HEK293 (cell line): ENCODE measurements around the gene MLH3.

Source experiments
- CTCF ChIA-PET: fragments of 350-600 bp; formaldehyde crosslinking; extraction: SDS; loops from one replicate; lab custom pipeline; 2021; ENCODE audit warnings: antibody characterized with exemption; lab: Yijun Ruan, JAX
- POLR2A ChIA-PET: fragments of 300-600 bp; formaldehyde crosslinking; extraction: SDS; loops from one replicate; lab custom pipeline; 2020; ENCODE audit warnings: antibody characterized with exemption, inconsistent platforms; lab: Yijun Ruan, JAX
- H3K27ac ChIP-seq: fragments of 200-500 bp; sonication (Bioruptor generic); 2 replicates; pipeline ENCODE4 v1.5.1; 2014; ENCODE audit warnings: low read depth, low read length, control low read depth, inconsistent platforms; ENCODE audit errors: extremely low read depth
- H3K36me3 ChIP-seq, 2 experiments: fragments of 200-500 bp in 1 of 2; sonication (Bioruptor generic) in 1 of 2; 1 replicate in 1 of 2; 2 replicates in 1 of 2; pipeline ENCODE4 v1.5.1; 2014 to 2017; ENCODE audit warnings: inconsistent platforms in 2 of 2, low read length in 2 of 2; ENCODE audit not compliant: control insufficient read depth in 2 of 2, insufficient read depth in 1 of 2
- H3K4me1 ChIP-seq: fragments of 200-500 bp; sonication (Bioruptor generic); 2 replicates; pipeline ENCODE4 v1.5.1; 2014; ENCODE audit warnings: mild to moderate bottlenecking, low read length, inconsistent platforms; ENCODE audit not compliant: control insufficient read depth, insufficient read depth
- H3K4me3 ChIP-seq: 2 replicates; pipeline ENCODE4 v1.5.1; 2011; ENCODE audit warnings: low read depth, mild to moderate bottlenecking, control low read depth, low read length, moderate library complexity
- H3K9me3 ChIP-seq: fragments of 200-500 bp; sonication (Bioruptor generic); 2 replicates; pipeline ENCODE4 v1.5.1; 2014; ENCODE audit warnings: low read depth, low read length, inconsistent platforms; ENCODE audit not compliant: control insufficient read depth, insufficient read depth
- HOXC10 ChIP-seq: sonication (generic); formaldehyde crosslinking; IDR thresholded peaks from 2 replicates; pipeline ENCODE4 v1.8.1; 2023; ENCODE audit warnings: mild to moderate bottlenecking, missing genetic modification reagents
- SCRT1 ChIP-seq: fragments of 450-650 bp; formaldehyde crosslinking; IDR thresholded peaks from 2 replicates; pipeline ENCODE4 v1.5.1; 2016; ENCODE audit warnings: missing biosample characterization, missing genetic modification characterization, borderline replicate concordance
- SCRT2 ChIP-seq: fragments of 450-650 bp; formaldehyde crosslinking; IDR thresholded peaks from 2 replicates; pipeline ENCODE4 v1.5.1; 2016; ENCODE audit warnings: missing biosample characterization, missing genetic modification characterization
- SP7 ChIP-seq: fragments of 450-650 bp; formaldehyde crosslinking; IDR thresholded peaks from 2 replicates; pipeline ENCODE4 v1.5.1; 2016; ENCODE audit warnings: missing biosample characterization, missing genetic modification characterization
- TRIM28 ChIP-seq: IDR thresholded peaks from 2 replicates; pipeline ENCODE4 v1.6.1; 2011; ENCODE audit warnings: low read length, control low read depth, borderline replicate concordance
- YY1 ChIP-seq: fragments of 450-650 bp; formaldehyde crosslinking; IDR thresholded peaks from 2 replicates; pipeline ENCODE4 v1.5.1; 2018; ENCODE audit warnings: missing biosample characterization, missing genetic modification characterization
- ZBTB20 ChIP-seq: fragments of 450-650 bp; formaldehyde crosslinking; IDR thresholded peaks from 2 replicates; pipeline ENCODE4 v1.5.1; 2016; ENCODE audit warnings: missing biosample characterization, missing genetic modification characterization
- ZFP3 ChIP-seq: fragments of 450-650 bp; formaldehyde crosslinking; IDR thresholded peaks from 2 replicates; pipeline ENCODE4 v1.5.1; 2016; ENCODE audit warnings: low read depth, missing biosample characterization, missing genetic modification characterization
- ZNF138 ChIP-seq: fragments of 450-650 bp; formaldehyde crosslinking; IDR thresholded peaks from 2 replicates; pipeline ENCODE4 v1.5.1; 2016; ENCODE audit warnings: missing biosample characterization, missing genetic modification characterization, borderline replicate concordance
- ZNF175 ChIP-seq: fragments of 450-650 bp; formaldehyde crosslinking; IDR thresholded peaks from 2 replicates; pipeline ENCODE4 v1.5.1; 2016; ENCODE audit warnings: missing biosample characterization, missing genetic modification characterization
- ZNF2 ChIP-seq: fragments of 450-650 bp; formaldehyde crosslinking; IDR thresholded peaks from 2 replicates; pipeline ENCODE4 v1.5.1; 2016; ENCODE audit warnings: missing biosample characterization, missing genetic modification characterization
- ZNF211 ChIP-seq: fragments of 450-650 bp; formaldehyde crosslinking; IDR thresholded peaks from 2 replicates; pipeline ENCODE4 v1.5.1; 2016; ENCODE audit warnings: low read depth, missing biosample characterization, missing genetic modification characterization
- ZNF26 ChIP-seq: fragments of 450-650 bp; formaldehyde crosslinking; IDR thresholded peaks from 2 replicates; pipeline ENCODE4 v1.5.1; 2016; ENCODE audit warnings: missing biosample characterization, missing genetic modification characterization
- ZNF280C ChIP-seq: fragments of 450-650 bp; formaldehyde crosslinking; IDR thresholded peaks from 2 replicates; pipeline ENCODE4 v1.5.1; 2016; ENCODE audit warnings: missing biosample characterization, missing genetic modification characterization
- ZNF37A ChIP-seq: fragments of 450-650 bp; IDR thresholded peaks from 2 replicates; pipeline ENCODE4 v1.5.1; 2018; ENCODE audit warnings: missing biosample characterization, missing genetic modification characterization
- ZNF416 ChIP-seq: fragments of 450-650 bp; formaldehyde crosslinking; IDR thresholded peaks from 2 replicates; pipeline ENCODE4 v1.5.1; 2016; ENCODE audit warnings: missing biosample characterization, missing genetic modification characterization
- ZNF433 ChIP-seq: fragments of 450-650 bp; formaldehyde crosslinking; IDR thresholded peaks from 2 replicates; pipeline ENCODE4 v1.5.1; 2016; ENCODE audit warnings: missing biosample characterization, missing genetic modification characterization, low read depth
- ZNF501 ChIP-seq: fragments of 450-650 bp; formaldehyde crosslinking; IDR thresholded peaks from 2 replicates; pipeline ENCODE4 v1.5.1; 2016; ENCODE audit warnings: missing biosample characterization, missing genetic modification characterization
- ZNF513 ChIP-seq: fragments of 450-650 bp; IDR thresholded peaks from 2 replicates; pipeline ENCODE4 v1.5.1; 2018; ENCODE audit warnings: missing biosample characterization, missing genetic modification characterization
- ZNF544 ChIP-seq: fragments of 450-650 bp; formaldehyde crosslinking; IDR thresholded peaks from 2 replicates; pipeline ENCODE4 v1.5.0; 2017; ENCODE audit warnings: missing biosample characterization, missing genetic modification characterization
- ZNF621 ChIP-seq: fragments of 450-650 bp; formaldehyde crosslinking; IDR thresholded peaks from 2 replicates; pipeline ENCODE4 v1.5.1; 2017; ENCODE audit warnings: missing biosample characterization, missing genetic modification characterization
- ZNF654 ChIP-seq: fragments of 450-650 bp; formaldehyde crosslinking; IDR thresholded peaks from 2 replicates; pipeline ENCODE4 v1.5.1; 2016; ENCODE audit warnings: low read depth, missing biosample characterization, missing genetic modification characterization
- ZNF692 ChIP-seq: fragments of 450-650 bp; formaldehyde crosslinking; IDR thresholded peaks from 2 replicates; pipeline ENCODE4 v1.5.1; 2016; ENCODE audit warnings: missing biosample characterization, missing genetic modification characterization

The MLH3 gene

GRCh38 chr14:74988131-74988530, 63.1 kb downstream of the MLH3 start:
- H3K4me3 ChIP-seq: no peak overlapping the region
- TF ChIP-seq ZNF692 (tag by site-specific recombination) (no peak), HOXC10 (CRISPR knock-in tag) (no peak), SP7 (tag by site-specific recombination) (no peak), ZNF544 (tag by site-specific recombination) (no peak), ZFP3 (no peak), ZNF621 (tag by site-specific recombination) (no peak), ZNF280C (tag by site-specific recombination) (no peak), ZNF37A (tag by site-specific recombination) (no peak), SCRT1 (tag by site-specific recombination) (0 out of 2 replicates have a peak, but pooled peaks have one; percentile 33), TRIM28 (no peak), SCRT2 (tag by site-specific recombination) (peak; percentile 79)
- H3K27ac ChIP-seq: no peak overlapping the region
- POLR2A ChIA-PET: no interaction called here
- no peaks in the 10 kb centered on the region for H3K36me3 ChIP-seq
- H3K9me3 ChIP-seq: no peaks in the 10 kb centered on the region
- H3K4me1 ChIP-seq: no peaks in the 10 kb centered on the region
- CTCF ChIA-PET: interaction anchor here (0.9 kb wide), 1 partner anchor 9 kb away, joined by 3 read pairs; no protein-coding TSS in a partner anchor

- no peaks in the 10 kb centered on the region for H3K9me3 ChIP-seq
- ChIA-PET CTCF (interaction anchor here (0.7 kb wide), 1 partner anchor 129 kb away, joined by 3 read pairs; no protein-coding TSS in a partner anchor), POLR2A (no interaction called here)
- no peaks in the 10 kb centered on the region for H3K4me1 ChIP-seq
- TF ChIP-seq ZNF26 (tag by site-specific recombination): no peak
- no peak for TF ChIP-seq ZNF2 (tag by site-specific recombination)
- TF ChIP-seq ZNF138 (tag by site-specific recombination): no peak
- H3K4me3 ChIP-seq: no peak overlapping the region
- no peak overlapping the region for H3K27ac ChIP-seq
- no peaks in the 10 kb centered on the region for H3K36me3 ChIP-seq
Measured at GRCh38 chr14:74985806-74986205, 65.5 kb downstream of the MLH3 start.

GRCh38 chr14:74985028-74985310, 66.3 kb downstream of the MLH3 start:
- no peaks in the 10 kb centered on the region for H3K36me3 ChIP-seq
- no peaks in the 10 kb centered on the region for H3K4me1 ChIP-seq
- no peak overlapping the region for H3K4me3 ChIP-seq
- TF ChIP-seq ZNF501 (tag by site-specific recombination) (no peak), YY1 (tag by site-specific recombination) (no peak), ZNF433 (no peak), ZBTB20 (tag by site-specific recombination) (no peak), ZNF175 (tag by site-specific recombination) (no peak), ZNF211 (no peak), ZNF416 (tag by site-specific recombination) (no peak), ZNF654 (tag by site-specific recombination) (no peak), ZNF513 (tag by site-specific recombination) (no peak)
- ChIA-PET POLR2A (no interaction called here), CTCF (interaction anchor here (0.7 kb wide), 1 partner anchor 129 kb away, joined by 3 read pairs; no protein-coding TSS in a partner anchor)
- H3K27ac ChIP-seq: no peak overlapping the region
- H3K9me3 ChIP-seq: no peaks in the 10 kb centered on the region
